Measurements from ENCODE around the gene CTTNBP2.

GRCh38 chr7:117674617-117675016 is 198.6 kb downstream of the CTTNBP2 start:
- TF ChIP-seq CTCF (conservative IDR thresholded peaks at IDR 0.05 in 1 of 2, IDR thresholded peaks at IDR 0.05 in 1 of 2; ENCODE audit: low read depth in 1 of 2, low read length in 2 of 2): no peak
- TF ChIP-seq EZH2 (IDR thresholded peaks at IDR 0.05; ENCODE audit: low read length, missing control alignments): no peak

All from fibroblast of lung (primary cell).